ENCODE results near the gene PSMD11.
A peak's percentile ranks its signal among the peaks of the same experiment; 100 is the strongest.

The PSMD11 gene

DNA sequence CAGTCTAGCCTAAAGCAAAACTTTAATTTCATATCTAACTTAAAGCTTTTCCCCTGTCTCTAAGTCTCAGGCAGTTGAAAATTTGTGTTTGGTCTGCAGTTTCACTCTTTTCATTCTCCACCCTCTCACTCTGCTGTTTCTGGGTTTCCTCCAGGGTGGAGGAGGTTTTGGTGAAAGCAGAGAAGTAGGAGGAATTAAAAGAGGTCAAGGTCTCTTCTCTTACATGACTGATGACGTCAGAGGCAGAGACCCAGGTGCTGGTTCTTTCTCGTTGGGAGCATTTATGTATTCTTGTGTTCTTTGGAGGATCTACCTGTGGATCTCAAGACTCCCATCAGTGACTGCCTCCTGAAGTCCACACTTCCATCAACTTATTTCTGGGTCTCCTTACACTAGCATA, 2.4 kb upstream of the PSMD11 start:
- H3K4me2 ChIP-seq (ENCODE audit: low read depth, low read length, poor library complexity, severe bottlenecking) = no peak overlapping the region
- 0 out of 2 replicates have a peak, but pooled peaks cover 1% of the 10 kb centered on the region for H3K36me3 ChIP-seq (ENCODE audit: low read length)
- peaks cover 6% of the 10 kb centered on the region; the same call in 1 of the 2 replicates for H4K20me1 ChIP-seq (ENCODE audit: low read depth, low read length)
- H2AFZ ChIP-seq (ENCODE audit: low read depth, low read length, severe bottlenecking) = no peak overlapping the region
- H3K27me3 ChIP-seq (ENCODE audit: low read length) = no peaks in the 10 kb centered on the region
- H3K79me2 ChIP-seq (ENCODE audit: insufficient read depth, low read length) = peaks cover 26% of the 10 kb centered on the region
- no peaks in the 10 kb centered on the region for H3F3A ChIP-seq (ENCODE audit: insufficient read depth)
- H3K27ac ChIP-seq (ENCODE audit: low read depth, low read length) = no peak overlapping the region
- H3K9ac ChIP-seq (ENCODE audit: low read length) = no peak overlapping the region
- H3K4me3 ChIP-seq (ENCODE audit: insufficient read depth, low read length, poor library complexity, severe bottlenecking) = no peak overlapping the region
- no peak for TF ChIP-seq EZH2phosphoT487 (conservative IDR thresholded peaks at IDR 0.05; ENCODE audit: low read length)
- TF ChIP-seq, protein P1, sequence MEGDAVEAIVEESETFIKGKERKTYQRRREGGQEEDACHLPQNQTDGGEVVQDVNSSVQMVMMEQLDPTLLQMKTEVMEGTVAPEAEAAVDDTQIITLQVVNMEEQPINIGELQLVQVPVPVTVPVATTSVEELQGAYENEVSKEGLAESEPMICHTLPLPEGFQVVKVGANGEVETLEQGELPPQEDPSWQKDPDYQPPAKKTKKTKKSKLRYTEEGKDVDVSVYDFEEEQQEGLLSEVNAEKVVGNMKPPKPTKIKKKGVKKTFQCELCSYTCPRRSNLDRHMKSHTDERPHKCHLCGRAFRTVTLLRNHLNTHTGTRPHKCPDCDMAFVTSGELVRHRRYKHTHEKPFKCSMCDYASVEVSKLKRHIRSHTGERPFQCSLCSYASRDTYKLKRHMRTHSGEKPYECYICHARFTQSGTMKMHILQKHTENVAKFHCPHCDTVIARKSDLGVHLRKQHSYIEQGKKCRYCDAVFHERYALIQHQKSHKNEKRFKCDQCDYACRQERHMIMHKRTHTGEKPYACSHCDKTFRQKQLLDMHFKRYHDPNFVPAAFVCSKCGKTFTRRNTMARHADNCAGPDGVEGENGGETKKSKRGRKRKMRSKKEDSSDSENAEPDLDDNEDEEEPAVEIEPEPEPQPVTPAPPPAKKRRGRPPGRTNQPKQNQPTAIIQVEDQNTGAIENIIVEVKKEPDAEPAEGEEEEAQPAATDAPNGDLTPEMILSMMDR (IDR thresholded peaks at IDR 0.05; ENCODE audit: insufficient read depth, low read length, poor library complexity, severe bottlenecking) = no peak
- no peaks in the 10 kb centered on the region for H3K9me3 ChIP-seq (ENCODE audit: insufficient read depth, low read length)
- H3K9me2 ChIP-seq (replicated peaks; ENCODE audit: insufficient read depth, low read length) = no peaks in the 10 kb centered on the region

DNA sequence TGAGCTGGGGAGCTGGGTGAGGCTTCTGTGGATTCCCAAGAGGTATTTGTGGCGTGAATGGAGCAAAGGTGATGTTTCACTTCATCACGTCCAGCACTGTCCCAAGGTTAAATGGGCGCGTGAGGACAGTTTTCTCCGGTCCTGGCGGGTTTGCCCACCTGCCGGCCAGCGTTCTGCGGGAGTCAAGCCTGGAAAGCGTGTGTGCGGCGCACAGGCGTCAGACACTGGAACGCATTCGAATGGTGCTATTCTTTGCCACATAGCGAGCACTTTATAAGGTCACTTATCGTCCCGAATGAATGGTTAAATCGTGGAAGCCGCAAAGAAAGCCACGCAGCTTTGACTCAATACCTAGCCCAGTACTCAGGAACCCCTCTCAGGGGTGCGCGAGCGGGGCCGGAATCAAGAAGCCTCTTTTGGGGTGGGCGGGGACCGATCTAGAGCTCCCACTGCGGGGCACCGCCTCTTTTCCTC, 446 bp upstream of the PSMD11 start:
- H3K9ac ChIP-seq (ENCODE audit: low read length) = no peak overlapping the region; the same call in 1 of the 2 replicates
- peaks cover 8% of the 10 kb centered on the region for H3K36me3 ChIP-seq (ENCODE audit: low read length)
- H3F3A ChIP-seq (ENCODE audit: insufficient read depth) = no peaks in the 10 kb centered on the region
- H3K4me3 ChIP-seq (ENCODE audit: insufficient read depth, low read length, poor library complexity, severe bottlenecking) = peak overlapping the region; percentile 38
- H3K4me2 ChIP-seq (ENCODE audit: low read depth, low read length, poor library complexity, severe bottlenecking) = peak overlapping the region; percentile 52
- TF ChIP-seq EZH2phosphoT487 (conservative IDR thresholded peaks at IDR 0.05; ENCODE audit: low read length) = no peak
- TF ChIP-seq, protein P1 (IDR thresholded peaks at IDR 0.05; ENCODE audit: insufficient read depth, low read length, poor library complexity, severe bottlenecking) = peak; percentile 93
- peaks cover 6% of the 10 kb centered on the region; the same call in 1 of the 2 replicates for H4K20me1 ChIP-seq (ENCODE audit: low read depth, low read length)
- no peaks in the 10 kb centered on the region for H3K27me3 ChIP-seq (ENCODE audit: low read length)
- H3K79me2 ChIP-seq (ENCODE audit: insufficient read depth, low read length) = peaks cover 45% of the 10 kb centered on the region
- H3K9me2 ChIP-seq (replicated peaks; ENCODE audit: insufficient read depth, low read length) = no peaks in the 10 kb centered on the region
- H3K9me3 ChIP-seq (ENCODE audit: insufficient read depth, low read length) = no peaks in the 10 kb centered on the region
- H3K27ac ChIP-seq (ENCODE audit: low read depth, low read length) = no peak overlapping the region
- peak overlapping the region; percentile 84 for H2AFZ ChIP-seq (ENCODE audit: low read depth, low read length, severe bottlenecking)

DNA sequence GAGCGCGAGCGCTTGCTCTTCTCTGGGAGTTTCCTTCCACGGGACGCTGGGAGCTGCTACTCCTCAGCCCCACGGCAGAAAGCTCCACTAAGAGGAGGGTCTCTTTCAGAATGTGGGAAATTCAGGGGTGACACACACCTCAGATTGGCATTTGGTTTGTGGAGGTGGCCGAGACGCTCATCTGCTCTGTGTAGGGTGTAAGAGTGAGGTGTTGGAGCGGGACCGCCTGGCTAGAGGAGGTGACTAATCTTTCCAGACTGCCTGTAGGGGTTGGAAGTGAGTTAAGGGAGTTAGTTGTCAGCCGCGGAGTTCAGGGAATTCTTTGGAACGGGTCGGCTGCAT, 735 bp downstream of the PSMD11 start:
- peaks cover 57% of the 10 kb centered on the region for H3K79me2 ChIP-seq (ENCODE audit: insufficient read depth, low read length)

More for the DNA sequence above, 735 bp downstream of the PSMD11 start:
- Histone ChIP-seq H3K27ac (ENCODE audit: low read depth, low read length) (peak overlapping the region; percentile 58; the same call in 1 of the 2 replicates), H3K9me3 (ENCODE audit: insufficient read depth, low read length) (no peaks in the 10 kb centered on the region), H3K9ac (ENCODE audit: low read length) (peak overlapping the region; percentile 99), H3K4me3 (ENCODE audit: insufficient read depth, low read length, poor library complexity, severe bottlenecking) (peak overlapping the region; percentile 98), H3K36me3 (ENCODE audit: low read length) (peaks cover 19% of the 10 kb centered on the region), H4K20me1 (ENCODE audit: low read depth, low read length) (peaks cover 6% of the 10 kb centered on the region; the same call in 1 of the 2 replicates), H3K9me2 (replicated peaks; ENCODE audit: insufficient read depth, low read length) (no peaks in the 10 kb centered on the region), H3F3A (ENCODE audit: insufficient read depth) (no peaks in the 10 kb centered on the region), H2AFZ (ENCODE audit: low read depth, low read length, severe bottlenecking) (peak overlapping the region; percentile 76), H3K27me3 (ENCODE audit: low read length) (no peaks in the 10 kb centered on the region), H3K4me2 (ENCODE audit: low read depth, low read length, poor library complexity, severe bottlenecking) (peak overlapping the region; percentile 78)
- no peak for TF ChIP-seq EZH2phosphoT487 (conservative IDR thresholded peaks at IDR 0.05; ENCODE audit: low read length)
- TF ChIP-seq, protein P1 (IDR thresholded peaks at IDR 0.05; ENCODE audit: insufficient read depth, low read length, poor library complexity, severe bottlenecking) = no peak
